ENCODE data around the gene MYB. TPM values are rescaled to one million over a fixed set of nuclear protein-coding genes. Genes with fewer than 3 reads are reported as not detected.

MYB gene
- total and polyA plus RNA-seq, 2 donors (not counting 1 experiment from before 2014, with no cell fraction given), result under 0.01 to 0.16 TPM

DNA sequence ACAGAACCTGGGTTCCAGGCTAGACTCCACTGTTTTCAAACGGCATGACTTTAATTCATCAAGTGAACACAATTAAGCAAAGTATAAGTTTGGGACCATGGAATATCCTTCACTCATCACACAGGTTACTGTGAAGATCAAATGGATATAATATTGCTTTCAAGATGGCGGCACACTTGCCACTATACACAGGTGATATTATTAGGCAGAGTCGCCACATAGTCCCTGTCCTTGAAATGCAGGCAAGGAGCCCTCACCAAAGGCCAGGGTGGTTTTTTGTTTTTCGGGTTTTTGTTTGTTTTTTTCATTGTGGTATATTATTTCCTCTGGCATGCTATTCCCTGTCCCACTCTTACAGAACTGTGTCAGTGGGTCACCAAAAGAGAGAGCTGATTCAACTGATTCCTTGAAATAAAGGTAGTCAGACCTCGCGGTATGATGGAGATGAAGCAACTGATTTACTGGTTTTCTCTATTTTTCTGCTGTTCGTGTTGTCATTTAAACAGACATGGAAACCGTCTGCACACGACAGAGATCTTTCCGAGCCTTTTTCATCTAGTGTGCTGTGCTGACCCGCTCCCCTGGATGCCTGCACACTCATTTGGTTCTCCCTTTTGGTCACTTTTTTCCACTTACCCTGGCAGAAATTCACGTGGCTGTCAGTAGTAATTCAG, 29.7 kb downstream of the MYB start:
- TF ChIP-seq, protein P1, sequence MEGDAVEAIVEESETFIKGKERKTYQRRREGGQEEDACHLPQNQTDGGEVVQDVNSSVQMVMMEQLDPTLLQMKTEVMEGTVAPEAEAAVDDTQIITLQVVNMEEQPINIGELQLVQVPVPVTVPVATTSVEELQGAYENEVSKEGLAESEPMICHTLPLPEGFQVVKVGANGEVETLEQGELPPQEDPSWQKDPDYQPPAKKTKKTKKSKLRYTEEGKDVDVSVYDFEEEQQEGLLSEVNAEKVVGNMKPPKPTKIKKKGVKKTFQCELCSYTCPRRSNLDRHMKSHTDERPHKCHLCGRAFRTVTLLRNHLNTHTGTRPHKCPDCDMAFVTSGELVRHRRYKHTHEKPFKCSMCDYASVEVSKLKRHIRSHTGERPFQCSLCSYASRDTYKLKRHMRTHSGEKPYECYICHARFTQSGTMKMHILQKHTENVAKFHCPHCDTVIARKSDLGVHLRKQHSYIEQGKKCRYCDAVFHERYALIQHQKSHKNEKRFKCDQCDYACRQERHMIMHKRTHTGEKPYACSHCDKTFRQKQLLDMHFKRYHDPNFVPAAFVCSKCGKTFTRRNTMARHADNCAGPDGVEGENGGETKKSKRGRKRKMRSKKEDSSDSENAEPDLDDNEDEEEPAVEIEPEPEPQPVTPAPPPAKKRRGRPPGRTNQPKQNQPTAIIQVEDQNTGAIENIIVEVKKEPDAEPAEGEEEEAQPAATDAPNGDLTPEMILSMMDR (conservative IDR thresholded peaks at IDR 0.05 in 1 of 2, IDR thresholded peaks at IDR 0.05 in 1 of 2; ENCODE audit: low read depth in 1 of 2, low read length in 2 of 2), result no peak
- TF ChIP-seq EZH2 (IDR thresholded peaks at IDR 0.05; ENCODE audit: low read length, missing control alignments), result no peak
- H3K4me2 ChIP-seq (ENCODE audit: extremely low read depth, insufficient read depth, low read length), result no peak overlapping the region
- no peaks in the 10 kb centered on the region for H3K79me2 ChIP-seq (ENCODE audit: control insufficient read depth, insufficient read depth, low read length)
- H3K27me3 ChIP-seq (ENCODE audit: control insufficient read depth, insufficient read depth, low read length), result no peaks in the 10 kb centered on the region
- no peak overlapping the region for H3K9ac ChIP-seq (ENCODE audit: insufficient read depth, low read length)
- no peak overlapping the region for H3K4me3 ChIP-seq (replicated peaks in 1 of 4; ENCODE audit: control extremely low read depth in 1 of 4, insufficient read depth in 1 of 4, low read depth in 3 of 4, low read length in 4 of 4)
- H2AFZ ChIP-seq (ENCODE audit: low read length), result no peak overlapping the region
- no peak for DNase-seq (ENCODE audit: low read depth in 2 of 2)
- H4K20me1 ChIP-seq (ENCODE audit: control insufficient read depth, extremely low read depth, insufficient read depth, low read length), result no peaks in the 10 kb centered on the region
- H3K4me1 ChIP-seq (ENCODE audit: control insufficient read depth, extremely low read depth, insufficient read depth, low read length), result peaks cover 2% of the 10 kb centered on the region
- no peaks in the 10 kb centered on the region for H3K9me3 ChIP-seq (ENCODE audit: control insufficient read depth, insufficient read depth, low read depth, low read length)
- H3K36me3 ChIP-seq (ENCODE audit: control insufficient read depth, insufficient read depth, low read length), result no peaks in the 10 kb centered on the region
- H3K27ac ChIP-seq (ENCODE audit: insufficient read depth, low read length), result no peak overlapping the region

DNA sequence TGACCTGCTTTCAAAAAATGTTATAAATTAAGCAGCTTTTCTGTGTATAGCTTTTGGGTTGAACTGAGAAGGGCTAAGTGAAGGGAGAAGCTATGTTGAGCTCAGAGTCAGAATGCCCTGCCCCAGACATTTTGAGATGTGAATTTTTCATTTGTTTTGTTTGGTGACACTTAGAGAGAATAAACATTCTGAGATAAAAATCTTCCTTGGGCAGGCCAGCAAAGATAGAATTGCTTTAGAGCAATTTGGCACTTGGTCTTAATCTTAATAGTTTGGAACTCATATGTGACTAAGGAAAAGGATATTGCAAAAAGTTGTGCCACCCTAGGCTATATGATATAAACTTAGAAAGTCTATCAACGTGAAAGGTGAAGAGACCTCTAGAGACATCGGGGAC, 30.2 kb downstream of the MYB start:
- no peaks in the 10 kb centered on the region for H3K36me3 ChIP-seq (ENCODE audit: control insufficient read depth, insufficient read depth, low read length)
- peaks cover 2% of the 10 kb centered on the region for H3K4me1 ChIP-seq (ENCODE audit: control insufficient read depth, extremely low read depth, insufficient read depth, low read length)
- no peak overlapping the region for H3K27ac ChIP-seq (ENCODE audit: insufficient read depth, low read length)
- DNase-seq (ENCODE audit: low read depth in 2 of 2), result no peak
- TF ChIP-seq, protein P1 (conservative IDR thresholded peaks at IDR 0.05 in 1 of 2, IDR thresholded peaks at IDR 0.05 in 1 of 2; ENCODE audit: low read depth in 1 of 2, low read length in 2 of 2), result no peak
- no peak for TF ChIP-seq EZH2 (IDR thresholded peaks at IDR 0.05; ENCODE audit: low read length, missing control alignments)
- H2AFZ ChIP-seq (ENCODE audit: low read length), result no peak overlapping the region
- H3K27me3 ChIP-seq (ENCODE audit: control insufficient read depth, insufficient read depth, low read length), result no peaks in the 10 kb centered on the region
- no peak overlapping the region for H3K4me2 ChIP-seq (ENCODE audit: extremely low read depth, insufficient read depth, low read length)
- H3K9me3 ChIP-seq (ENCODE audit: control insufficient read depth, insufficient read depth, low read depth, low read length), result no peaks in the 10 kb centered on the region
- H4K20me1 ChIP-seq (ENCODE audit: control insufficient read depth, extremely low read depth, insufficient read depth, low read length), result no peaks in the 10 kb centered on the region
- no peaks in the 10 kb centered on the region for H3K79me2 ChIP-seq (ENCODE audit: control insufficient read depth, insufficient read depth, low read length)
- no peak overlapping the region for H3K9ac ChIP-seq (ENCODE audit: insufficient read depth, low read length)
- H3K4me3 ChIP-seq (replicated peaks in 1 of 4; ENCODE audit: control extremely low read depth in 1 of 4, insufficient read depth in 1 of 4, low read depth in 3 of 4, low read length in 4 of 4), result no peak overlapping the region

DNA sequence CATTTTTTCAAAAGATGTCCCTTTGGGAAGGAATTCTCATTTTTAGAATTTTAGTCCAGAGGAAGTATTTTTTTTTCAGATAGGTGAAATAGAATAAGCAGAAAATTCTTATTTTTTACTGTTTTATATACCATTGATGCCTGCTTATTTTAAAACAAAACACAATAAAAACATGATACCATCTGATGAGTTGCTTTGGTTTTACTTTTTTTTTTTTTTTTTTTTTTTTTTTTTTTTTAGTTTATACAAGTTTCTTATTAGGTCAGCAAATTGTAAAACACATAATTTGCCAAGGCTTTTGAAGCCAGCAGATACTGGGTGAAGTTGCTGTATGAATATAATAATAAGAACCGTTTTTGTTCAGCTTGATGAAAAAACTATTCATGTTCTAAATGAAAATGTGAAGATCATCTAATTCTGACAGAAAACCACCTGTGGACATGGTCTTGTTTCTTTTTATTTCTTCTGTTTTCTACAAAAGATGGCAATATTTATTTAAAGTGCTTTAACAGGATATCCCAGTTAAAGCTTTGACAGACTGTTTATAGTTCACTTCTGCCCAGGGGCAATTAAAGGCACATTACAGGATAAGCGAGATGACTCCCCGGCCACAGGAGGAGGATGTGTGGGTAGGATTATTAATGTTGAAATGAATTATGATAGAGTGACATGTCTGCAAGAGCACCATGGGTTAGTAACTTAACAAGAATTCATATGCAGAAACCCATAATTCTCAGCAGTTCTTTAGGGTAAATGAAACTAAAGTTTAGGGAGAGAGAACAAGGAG, 31.1 kb downstream of the MYB start:
- no peaks in the 10 kb centered on the region for H3K9me3 ChIP-seq (ENCODE audit: control insufficient read depth, insufficient read depth, low read depth, low read length)
- peak; percentile 28 to 51 for DNase-seq (ENCODE audit: low read depth in 2 of 2)
- H3K27me3 ChIP-seq (ENCODE audit: control insufficient read depth, insufficient read depth, low read length), result no peaks in the 10 kb centered on the region
- H3K9ac ChIP-seq (ENCODE audit: insufficient read depth, low read length), result no peak overlapping the region
- TF ChIP-seq, protein P1 (conservative IDR thresholded peaks at IDR 0.05 in 1 of 2, IDR thresholded peaks at IDR 0.05 in 1 of 2; ENCODE audit: low read depth in 1 of 2, low read length in 2 of 2), result no peak
- no peak for TF ChIP-seq EZH2 (IDR thresholded peaks at IDR 0.05; ENCODE audit: low read length, missing control alignments)
- H3K4me2 ChIP-seq (ENCODE audit: extremely low read depth, insufficient read depth, low read length), result peak overlapping the region; percentile 23
- H2AFZ ChIP-seq (ENCODE audit: low read length), result no peak overlapping the region
- H3K4me3 ChIP-seq (replicated peaks in 1 of 4; ENCODE audit: control extremely low read depth in 1 of 4, insufficient read depth in 1 of 4, low read depth in 3 of 4, low read length in 4 of 4), result peak overlapping the region in 1 of 4 experiments; percentile 14
- peaks cover 2% of the 10 kb centered on the region for H3K4me1 ChIP-seq (ENCODE audit: control insufficient read depth, extremely low read depth, insufficient read depth, low read length)
- no peaks in the 10 kb centered on the region for H3K36me3 ChIP-seq (ENCODE audit: control insufficient read depth, insufficient read depth, low read length)
- H3K27ac ChIP-seq (ENCODE audit: insufficient read depth, low read length), result no peak overlapping the region
- no peaks in the 10 kb centered on the region for H4K20me1 ChIP-seq (ENCODE audit: control insufficient read depth, extremely low read depth, insufficient read depth, low read length)
- no peaks in the 10 kb centered on the region for H3K79me2 ChIP-seq (ENCODE audit: control insufficient read depth, insufficient read depth, low read length)

Measured in fibroblast of lung (primary cell).